ENCODE results near the gene RANBP17. TPM values are rescaled to one million over a fixed set of nuclear protein-coding genes. Genes with fewer than 3 reads are reported as not detected.

The RANBP17 gene
- total RNA-seq, 4 donors from 2014 or later, result 9.8 to 20.8 (median 10.3) TPM

DNA sequence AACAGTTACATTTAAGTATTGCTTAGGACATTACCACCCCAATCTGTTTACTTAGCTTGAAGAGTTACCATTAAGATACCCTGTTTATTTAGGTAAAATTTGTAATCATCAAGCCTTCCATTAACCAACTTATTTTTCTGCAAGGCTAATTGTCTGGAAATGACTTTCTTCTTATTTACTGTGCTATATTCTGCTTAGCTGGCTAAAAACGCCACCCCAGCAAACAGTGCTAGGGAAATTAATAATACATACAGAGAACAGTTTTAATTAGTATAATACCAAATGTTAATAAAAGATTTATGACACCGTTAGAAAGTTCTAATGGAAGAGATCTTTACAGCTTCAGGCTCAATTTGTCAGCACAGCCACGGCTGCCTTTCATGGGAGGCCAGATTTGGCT, 461.2 kb downstream of the RANBP17 start:
- DNase-seq, result no peak
- Histone ChIP-seq H3K36me3 (no peaks in the 10 kb centered on the region), H3K27ac (no peak overlapping the region), H3K27me3 (peaks cover 0 to 8% of the 10 kb centered on the region in 2 donors), H3K4me3 (no peak overlapping the region), H3K9me3 (no peaks in the 10 kb centered on the region), H3K4me1 (no peaks in the 10 kb centered on the region)
- TF ChIP-seq, protein P1, sequence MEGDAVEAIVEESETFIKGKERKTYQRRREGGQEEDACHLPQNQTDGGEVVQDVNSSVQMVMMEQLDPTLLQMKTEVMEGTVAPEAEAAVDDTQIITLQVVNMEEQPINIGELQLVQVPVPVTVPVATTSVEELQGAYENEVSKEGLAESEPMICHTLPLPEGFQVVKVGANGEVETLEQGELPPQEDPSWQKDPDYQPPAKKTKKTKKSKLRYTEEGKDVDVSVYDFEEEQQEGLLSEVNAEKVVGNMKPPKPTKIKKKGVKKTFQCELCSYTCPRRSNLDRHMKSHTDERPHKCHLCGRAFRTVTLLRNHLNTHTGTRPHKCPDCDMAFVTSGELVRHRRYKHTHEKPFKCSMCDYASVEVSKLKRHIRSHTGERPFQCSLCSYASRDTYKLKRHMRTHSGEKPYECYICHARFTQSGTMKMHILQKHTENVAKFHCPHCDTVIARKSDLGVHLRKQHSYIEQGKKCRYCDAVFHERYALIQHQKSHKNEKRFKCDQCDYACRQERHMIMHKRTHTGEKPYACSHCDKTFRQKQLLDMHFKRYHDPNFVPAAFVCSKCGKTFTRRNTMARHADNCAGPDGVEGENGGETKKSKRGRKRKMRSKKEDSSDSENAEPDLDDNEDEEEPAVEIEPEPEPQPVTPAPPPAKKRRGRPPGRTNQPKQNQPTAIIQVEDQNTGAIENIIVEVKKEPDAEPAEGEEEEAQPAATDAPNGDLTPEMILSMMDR (IDR thresholded peaks at IDR 0.05), result no peak
- no peak for TF ChIP-seq POLR2A (IDR thresholded peaks at IDR 0.05)

DNA sequence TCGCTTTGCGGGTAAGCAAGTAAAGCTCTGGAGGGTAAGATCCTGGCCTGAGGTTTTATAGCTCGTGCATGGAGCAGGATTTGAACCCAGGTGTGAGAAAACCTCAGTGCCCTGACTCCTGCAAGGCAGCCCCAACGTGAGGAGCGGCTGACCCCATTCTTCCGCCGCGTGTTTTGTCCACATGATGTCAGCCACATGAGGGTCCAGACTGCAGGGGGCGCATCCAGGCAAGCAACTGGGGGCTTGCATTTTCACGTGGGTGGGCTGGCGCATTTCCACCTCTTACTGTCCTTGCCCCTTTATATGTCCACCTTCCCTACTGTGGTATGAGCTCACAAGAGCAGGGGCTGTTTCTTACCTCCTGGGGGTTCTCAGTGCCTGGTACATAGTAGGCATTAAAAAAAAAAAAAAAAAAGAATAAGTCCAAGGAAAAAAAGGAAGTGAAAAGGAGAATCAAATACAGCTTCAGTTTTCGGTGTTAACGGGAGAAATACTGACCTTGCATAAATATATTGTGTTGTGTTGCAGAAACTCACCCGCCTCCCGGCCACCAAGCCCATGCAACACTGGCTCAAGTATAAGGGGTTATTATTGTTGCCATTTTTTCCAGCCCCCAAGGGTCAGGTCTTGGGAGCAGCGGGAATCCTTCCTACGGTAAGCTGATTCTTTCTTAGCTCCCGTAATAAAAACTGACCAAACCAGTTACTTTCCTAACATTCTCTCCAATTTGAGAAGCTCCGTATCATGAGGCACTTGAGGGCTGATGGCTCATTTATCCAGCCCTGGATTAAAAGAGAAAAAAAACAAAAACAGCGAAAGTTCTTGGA, 462.2 kb downstream of the RANBP17 start:
- DNase-seq, result no peak
- peaks cover 0 to 7% of the 10 kb centered on the region in 2 donors for H3K27me3 ChIP-seq
- TF ChIP-seq POLR2A (IDR thresholded peaks at IDR 0.05), result no peak
- TF ChIP-seq, protein P1 (IDR thresholded peaks at IDR 0.05), result no peak

DNA sequence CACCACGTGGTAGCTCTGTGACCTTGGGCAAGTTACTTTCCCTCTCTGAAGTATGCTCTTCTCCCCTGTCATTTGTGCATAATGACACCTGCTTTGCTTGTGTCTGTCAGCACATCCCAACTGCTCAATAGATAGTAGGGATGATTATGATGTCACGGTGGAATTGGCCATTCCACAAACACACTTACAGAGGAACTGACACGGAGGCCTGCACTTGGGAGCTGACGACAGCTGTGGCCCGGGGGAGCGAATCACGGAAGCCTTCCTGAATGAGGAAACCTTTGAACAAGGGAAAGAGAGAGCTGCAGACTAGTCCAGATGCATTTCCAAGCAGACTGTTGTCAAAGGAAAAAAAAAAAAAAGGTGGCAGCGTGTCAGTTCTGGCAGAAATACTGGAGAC, 468.2 kb downstream of the RANBP17 start:
- H3K4me3 ChIP-seq, result no peak overlapping the region
- H3K9me3 ChIP-seq, result no peaks in the 10 kb centered on the region
- TF ChIP-seq POLR2A (IDR thresholded peaks at IDR 0.05), result no peak
- TF ChIP-seq, protein P1 (IDR thresholded peaks at IDR 0.05), result no peak
- H3K27ac ChIP-seq, result no peak overlapping the region
- no peaks in the 10 kb centered on the region for H3K27me3 ChIP-seq
- DNase-seq, result no peak
- H3K4me1 ChIP-seq, result no peaks in the 10 kb centered on the region
- H3K36me3 ChIP-seq, result no peaks in the 10 kb centered on the region

More for the DNA sequence above, 462.2 kb downstream of the RANBP17 start:
- Histone ChIP-seq H3K27ac (no peak overlapping the region), H3K4me3 (no peak overlapping the region), H3K9me3 (no peaks in the 10 kb centered on the region), H3K36me3 (no peaks in the 10 kb centered on the region), H3K4me1 (no peaks in the 10 kb centered on the region)

DNA sequence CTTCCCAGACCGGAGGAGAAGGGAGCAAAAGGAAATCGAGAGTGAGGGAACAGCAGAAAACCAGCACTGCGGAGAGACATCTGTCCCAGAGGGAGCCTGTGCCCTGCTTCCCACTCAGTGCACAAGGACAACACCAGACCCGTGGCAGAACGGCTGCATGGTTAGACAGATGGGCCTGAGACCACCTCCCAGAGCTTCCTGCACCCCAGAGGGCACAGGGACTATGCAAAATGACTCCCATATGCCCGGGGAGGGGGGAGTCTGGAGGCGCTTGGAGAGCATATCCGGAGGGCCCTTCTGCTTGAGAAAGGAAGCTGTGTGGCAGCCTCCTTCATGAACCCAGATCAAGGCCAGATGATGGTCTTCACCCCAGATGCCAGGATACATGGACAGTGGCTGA, 473.8 kb downstream of the RANBP17 start:
- H3K27ac ChIP-seq, result no peak overlapping the region
- TF ChIP-seq, protein P1 (IDR thresholded peaks at IDR 0.05), result no peak
- no peak for TF ChIP-seq POLR2A (IDR thresholded peaks at IDR 0.05)
- H3K4me1 ChIP-seq, result no peaks in the 10 kb centered on the region
- no peaks in the 10 kb centered on the region for H3K36me3 ChIP-seq
- DNase-seq, result no peak
- no peaks in the 10 kb centered on the region for H3K9me3 ChIP-seq
- H3K4me3 ChIP-seq, result no peak overlapping the region
- H3K27me3 ChIP-seq, result no peaks in the 10 kb centered on the region

DNA sequence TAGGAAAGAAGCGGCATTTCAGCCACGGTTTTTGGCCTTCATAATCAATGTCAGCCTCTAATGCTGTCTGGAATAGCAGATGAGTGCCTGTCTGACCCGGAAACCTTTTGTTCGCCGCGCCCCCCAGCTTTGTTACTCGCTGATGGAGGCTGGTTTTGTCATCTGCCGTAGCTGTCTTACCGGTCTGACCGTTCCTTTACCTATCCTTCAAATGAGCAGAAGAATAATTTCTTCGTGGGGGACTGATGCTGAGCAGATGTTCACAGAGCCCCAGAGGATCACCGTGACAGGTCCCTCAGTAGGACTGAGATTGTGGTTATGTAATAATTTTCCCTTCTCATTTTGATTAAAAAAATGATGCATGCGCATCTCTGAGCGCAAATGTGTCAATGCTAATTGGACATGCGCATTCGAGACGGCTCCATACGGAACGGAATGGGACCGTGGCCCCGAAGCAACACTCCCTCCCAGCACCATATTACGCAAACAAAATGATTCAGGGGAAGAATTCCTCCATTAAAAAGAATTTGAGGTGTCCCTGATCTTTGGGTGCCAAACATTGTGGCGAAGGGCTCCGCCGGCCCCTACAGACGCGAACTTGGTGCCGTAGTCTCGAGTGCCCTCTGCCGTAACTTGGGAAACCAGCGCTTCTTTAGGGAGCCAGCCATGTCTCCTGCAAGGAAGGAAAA, 474.8 kb downstream of the RANBP17 start:
- Histone ChIP-seq H3K4me3 (peak overlapping the region in 2 of 4 donors; percentile 41 to 48), H3K4me1 (no peaks in the 10 kb centered on the region), H3K9me3 (no peaks in the 10 kb centered on the region), H3K27me3 (no peaks in the 10 kb centered on the region), H3K36me3 (no peaks in the 10 kb centered on the region), H3K27ac (no peak overlapping the region)
- TF ChIP-seq POLR2A (IDR thresholded peaks at IDR 0.05), result no peak
- TF ChIP-seq, protein P1 (IDR thresholded peaks at IDR 0.05), result peak in 3 of 6 experiments; percentile 36 to 47 (median 42)
- DNase-seq, result peak in 1 of 3 donors; percentile 54
